ENCODE results near the gene GRIP1. TPM values are rescaled to one million over a fixed set of nuclear protein-coding genes. Genes with fewer than 3 reads are reported as not detected.

The GRIP1 gene
- total RNA-seq, 4 donors from 2014 or later = 0.85 to 1.8 TPM; not detected in 2

GRCh38 chr12:66438601-66439000, 240.3 kb downstream of the GRIP1 start:
- TF ChIP-seq, protein P1, sequence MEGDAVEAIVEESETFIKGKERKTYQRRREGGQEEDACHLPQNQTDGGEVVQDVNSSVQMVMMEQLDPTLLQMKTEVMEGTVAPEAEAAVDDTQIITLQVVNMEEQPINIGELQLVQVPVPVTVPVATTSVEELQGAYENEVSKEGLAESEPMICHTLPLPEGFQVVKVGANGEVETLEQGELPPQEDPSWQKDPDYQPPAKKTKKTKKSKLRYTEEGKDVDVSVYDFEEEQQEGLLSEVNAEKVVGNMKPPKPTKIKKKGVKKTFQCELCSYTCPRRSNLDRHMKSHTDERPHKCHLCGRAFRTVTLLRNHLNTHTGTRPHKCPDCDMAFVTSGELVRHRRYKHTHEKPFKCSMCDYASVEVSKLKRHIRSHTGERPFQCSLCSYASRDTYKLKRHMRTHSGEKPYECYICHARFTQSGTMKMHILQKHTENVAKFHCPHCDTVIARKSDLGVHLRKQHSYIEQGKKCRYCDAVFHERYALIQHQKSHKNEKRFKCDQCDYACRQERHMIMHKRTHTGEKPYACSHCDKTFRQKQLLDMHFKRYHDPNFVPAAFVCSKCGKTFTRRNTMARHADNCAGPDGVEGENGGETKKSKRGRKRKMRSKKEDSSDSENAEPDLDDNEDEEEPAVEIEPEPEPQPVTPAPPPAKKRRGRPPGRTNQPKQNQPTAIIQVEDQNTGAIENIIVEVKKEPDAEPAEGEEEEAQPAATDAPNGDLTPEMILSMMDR (IDR thresholded peaks at IDR 0.05; ENCODE audit: low read depth) = no peak

GRCh38 chr12:66430106-66430505, 248.8 kb downstream of the GRIP1 start:
- TF ChIP-seq, protein P1 (IDR thresholded peaks at IDR 0.05; ENCODE audit: low read depth) = no peak

GRCh38 chr12:66428870-66429269, 250.0 kb downstream of the GRIP1 start:
- TF ChIP-seq, protein P1 (IDR thresholded peaks at IDR 0.05; ENCODE audit: low read depth) = no peak

GRCh38 chr12:66428261-66428660, 250.6 kb downstream of the GRIP1 start:
- TF ChIP-seq, protein P1 (IDR thresholded peaks at IDR 0.05; ENCODE audit: low read depth) = no peak

DNA sequence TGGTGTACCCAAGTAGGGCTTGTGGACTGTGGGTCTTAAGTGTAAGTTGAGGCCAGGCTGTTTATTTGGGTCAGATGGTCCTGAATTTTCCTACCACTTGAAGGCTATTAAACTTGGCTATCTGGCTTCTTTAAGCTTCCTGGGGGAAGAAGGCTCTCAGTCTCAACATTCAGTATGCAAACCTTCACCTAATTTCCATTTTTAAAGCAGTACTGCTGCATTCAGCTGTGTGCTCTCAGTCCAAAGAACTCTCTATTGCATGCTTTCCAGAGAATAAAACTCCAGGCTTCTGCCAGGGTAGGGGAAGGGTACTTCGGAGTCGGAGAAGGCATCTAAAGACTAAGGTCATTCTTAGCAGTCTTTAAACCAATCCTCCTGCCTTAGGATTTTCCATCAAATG, 252.2 kb downstream of the GRIP1 start:
- TF ChIP-seq, protein P1 (IDR thresholded peaks at IDR 0.05; ENCODE audit: low read depth) = no peak

DNA sequence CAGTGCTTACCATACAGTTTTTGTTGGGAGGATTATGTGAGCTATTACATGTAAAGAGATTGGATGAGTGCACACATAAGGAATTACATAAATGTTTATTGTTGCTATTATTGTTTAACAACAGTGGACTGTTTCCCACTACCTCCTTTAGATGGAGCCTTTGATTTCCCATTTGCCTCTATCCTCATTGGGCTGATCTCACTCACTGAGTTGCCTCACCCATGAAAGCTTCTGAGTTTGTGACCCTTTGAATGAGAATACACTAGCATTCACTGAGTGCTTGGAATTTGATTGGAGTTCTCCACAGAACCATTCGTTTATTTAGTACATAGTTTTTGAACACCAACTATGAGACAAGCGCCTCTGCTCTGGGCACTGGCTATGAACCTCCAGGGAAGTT, 255.6 kb downstream of the GRIP1 start:
- TF ChIP-seq, protein P1 (IDR thresholded peaks at IDR 0.05; ENCODE audit: low read depth) = no peak

DNA sequence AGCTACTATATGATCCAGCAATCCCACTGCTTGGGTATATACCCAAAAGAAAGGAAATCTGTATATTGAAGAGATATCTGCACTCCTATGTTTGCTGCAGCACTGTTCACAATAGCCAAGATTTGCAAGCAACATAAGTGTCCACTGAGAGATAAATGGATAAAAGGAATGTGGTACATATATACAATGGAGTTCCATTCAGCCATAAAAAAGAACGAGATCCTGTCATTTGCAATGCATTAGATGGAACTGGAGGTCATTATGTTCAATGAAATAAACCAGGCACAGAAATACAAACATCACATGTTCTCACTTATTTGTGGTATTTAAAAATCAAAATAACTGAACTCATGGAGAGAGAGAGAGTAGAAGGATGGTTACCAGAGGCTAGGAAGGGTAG, 260.0 kb downstream of the GRIP1 start:
- TF ChIP-seq, protein P1 (IDR thresholded peaks at IDR 0.05; ENCODE audit: low read depth) = no peak

Data from subcutaneous adipose tissue (tissue), 4 donors.